Spinal cord (tissue), 10 donors: ENCODE data around the gene EPHB1. TPM values are rescaled to one million over a fixed set of nuclear protein-coding genes. Genes with fewer than 3 reads are reported as not detected.

Experiments
- DNase-seq, 6 donors: peaks; one replicate each; pipeline versions ENCODE4 v3.0.0 to v3.0.0-alpha.2; 2013 to 2015; ENCODE audit warnings: low spot score in 6 of 6, low read depth in 4 of 6
- H3K27ac ChIP-seq: one replicate; pipeline ENCODE4 v1.5.1; 2013; ENCODE audit warnings: low read depth, low read length, control low read depth
- H3K27me3 ChIP-seq: one replicate; pipeline ENCODE4 v1.6.1; 2013; ENCODE audit warnings: low read length; ENCODE audit not compliant: control insufficient read depth, insufficient read depth
- H3K36me3 ChIP-seq: one replicate; pipeline ENCODE4 v1.6.1; 2013; ENCODE audit warnings: low read length; ENCODE audit not compliant: control insufficient read depth, insufficient read depth
- H3K4me1 ChIP-seq: one replicate; pipeline ENCODE4 v1.6.1; 2013; ENCODE audit warnings: low read length; ENCODE audit not compliant: control insufficient read depth, insufficient read depth
- H3K4me3 ChIP-seq: one replicate; pipeline ENCODE4 v1.5.1; 2013; ENCODE audit warnings: low read depth, low read length, control low read depth
- H3K9me3 ChIP-seq: one replicate; pipeline ENCODE4 v1.6.1; 2013; ENCODE audit warnings: low read length; ENCODE audit not compliant: control insufficient read depth, insufficient read depth
- WGBS: methylation state at CpG from one replicate; pipeline ENCODE4 v1.1.5; 2013; ENCODE audit warnings: missing lambda C conversion rate; ENCODE audit not compliant: insufficient coverage; 5-methylcytosine and 5-hydroxymethylcytosine counted together
- polyA plus RNA-seq, 2 donors: library from polyadenylated mRNA; unstranded; fragments of 120-200 nt; gene quantifications; one replicate each; pipeline ENCODE4 v1.2.1, GENCODE V29; 2013; ENCODE audit not compliant: insufficient read length in 2 of 2
- total RNA-seq, 2 donors: library from RNA; depleted of rRNA in 1 of 2; stranded (reverse); fragments of 120-200 nt in 1 of 2; fragments of >200 nt in 1 of 2; gene quantifications; one replicate each; pipeline versions ENCODE4 v1.2.3 to v1.2.4, GENCODE V29; 2013 to 2014
- donor health status: healthy.

The EPHB1 gene
- total and polyA plus RNA-seq, 4 donors, result 10.0 to 47.6 (median 22.8) TPM

- no peaks in the 10 kb centered on the region for H3K36me3 ChIP-seq
- peak in 2 of 6 donors; percentile 71 to 78 for DNase-seq
- H3K4me3 ChIP-seq, result peak overlapping the region; percentile 67
- WGBS, result under 1% methylated on average over 50 of the region's 50 CpGs
- no peaks in the 10 kb centered on the region for H3K9me3 ChIP-seq
- peak overlapping the region; percentile 59 for H3K27ac ChIP-seq
- peaks cover 15% of the 10 kb centered on the region for H3K27me3 ChIP-seq
- H3K4me1 ChIP-seq, result peaks cover 45% of the 10 kb centered on the region
Observed at GRCh38 chr3:134795746-134796280, 753 bp downstream of the EPHB1 start.

GRCh38 chr3:134796281-134797056, 1.4 kb downstream of the EPHB1 start:
- DNase-seq, result peak in 4 of 6 donors; percentile 24 to 79 (median 60)
- WGBS, result under 1% methylated on average over 51 of the region's 61 CpGs
- Histone ChIP-seq H3K36me3 (no peaks in the 10 kb centered on the region), H3K4me3 (peak overlapping the region; percentile 67), H3K9me3 (no peaks in the 10 kb centered on the region), H3K27ac (no peak overlapping the region), H3K4me1 (peaks cover 45% of the 10 kb centered on the region), H3K27me3 (peaks cover 18% of the 10 kb centered on the region)

DNA sequence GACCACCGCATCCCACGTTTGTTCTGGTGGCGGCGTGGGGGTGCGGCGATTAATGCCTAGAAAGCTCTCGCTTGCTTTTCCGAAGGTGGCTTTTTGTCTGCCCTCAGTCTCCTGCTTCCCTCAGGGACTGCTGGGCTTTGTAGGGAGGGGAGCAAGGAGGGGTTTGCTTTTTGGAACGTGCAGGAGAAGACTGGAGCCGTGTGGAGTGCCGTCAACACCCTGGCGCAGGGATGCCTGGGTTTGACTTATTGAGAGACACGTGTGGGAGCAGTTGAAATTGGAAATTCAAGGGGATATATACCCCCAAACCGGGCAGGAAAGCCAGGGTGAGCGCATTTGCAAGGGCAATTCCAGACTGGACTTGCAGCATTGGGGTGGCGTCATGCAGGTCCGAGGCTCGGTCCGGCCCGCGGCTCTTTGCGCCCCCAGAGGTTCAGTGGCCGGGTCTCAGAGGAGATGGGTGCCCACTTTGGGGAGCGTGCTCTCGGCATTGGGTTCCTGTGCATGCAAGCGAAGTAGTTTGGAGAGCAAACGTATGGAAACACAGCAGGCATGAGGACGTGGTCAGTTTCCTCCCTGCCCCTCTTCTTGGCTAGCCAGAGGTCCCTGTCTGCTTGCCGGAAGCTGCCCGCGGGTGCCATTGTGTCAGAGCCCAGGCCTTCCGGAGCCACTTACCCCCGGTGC, 2.1 kb downstream of the EPHB1 start:
- peak overlapping the region; percentile 67 for H3K4me3 ChIP-seq
- peaks cover 18% of the 10 kb centered on the region for H3K27me3 ChIP-seq
- H3K4me1 ChIP-seq, result peaks cover 45% of the 10 kb centered on the region
- 3% methylated on average over 33 of the region's 33 CpGs for WGBS
- H3K9me3 ChIP-seq, result no peaks in the 10 kb centered on the region
- no peaks in the 10 kb centered on the region for H3K36me3 ChIP-seq
- no peak overlapping the region for H3K27ac ChIP-seq
- peak in 1 of 6 donors; percentile 59 for DNase-seq

- 16% methylated on average over 8 of the region's 13 CpGs for WGBS
- Histone ChIP-seq H3K27me3 (peaks cover 18% of the 10 kb centered on the region), H3K36me3 (no peaks in the 10 kb centered on the region), H3K4me3 (peak overlapping the region; percentile 67), H3K27ac (no peak overlapping the region), H3K4me1 (peaks cover 45% of the 10 kb centered on the region), H3K9me3 (no peaks in the 10 kb centered on the region)
- DNase-seq, result peak in 4 of 6 donors; percentile 17 to 84 (median 33)
Observed at GRCh38 chr3:134797741-134798451, 2.8 kb downstream of the EPHB1 start.

DNA sequence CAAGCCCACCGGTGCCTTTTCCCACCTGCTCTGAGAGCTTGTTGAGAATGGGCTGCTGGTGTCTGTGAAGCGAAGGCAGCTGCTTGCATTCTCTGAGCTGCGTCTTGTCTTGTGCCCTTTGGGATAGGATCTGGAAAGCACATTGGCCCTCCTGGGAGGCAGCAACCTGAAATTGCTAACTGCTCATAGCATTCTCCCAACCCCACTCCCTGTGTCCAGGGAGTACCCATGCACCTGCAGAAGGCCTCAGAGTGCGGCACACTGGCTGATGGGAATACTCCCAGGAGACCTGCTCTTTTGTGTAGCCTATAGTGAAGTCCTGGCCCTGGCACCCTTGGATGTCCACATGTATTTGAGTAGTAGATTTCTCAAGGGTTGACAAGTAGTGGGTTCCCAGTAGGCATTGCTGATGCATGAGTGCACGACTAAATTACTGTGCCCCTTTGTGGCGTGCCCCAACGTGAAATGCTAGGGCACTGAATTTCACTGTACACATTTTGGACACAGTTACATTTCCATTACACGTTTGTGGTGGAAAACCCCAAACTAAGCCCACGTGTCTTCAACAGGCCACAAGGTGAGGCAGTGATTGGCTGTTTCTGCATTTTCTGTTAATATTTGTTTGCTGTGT, 3.7 kb downstream of the EPHB1 start:
- Histone ChIP-seq H3K4me1 (peaks cover 45% of the 10 kb centered on the region), H3K27ac (no peak overlapping the region), H3K4me3 (no peak overlapping the region), H3K27me3 (peaks cover 18% of the 10 kb centered on the region), H3K36me3 (no peaks in the 10 kb centered on the region), H3K9me3 (no peaks in the 10 kb centered on the region)
- DNase-seq, result no peak
- WGBS, result 64% methylated on average over 4 of the region's 9 CpGs

DNA sequence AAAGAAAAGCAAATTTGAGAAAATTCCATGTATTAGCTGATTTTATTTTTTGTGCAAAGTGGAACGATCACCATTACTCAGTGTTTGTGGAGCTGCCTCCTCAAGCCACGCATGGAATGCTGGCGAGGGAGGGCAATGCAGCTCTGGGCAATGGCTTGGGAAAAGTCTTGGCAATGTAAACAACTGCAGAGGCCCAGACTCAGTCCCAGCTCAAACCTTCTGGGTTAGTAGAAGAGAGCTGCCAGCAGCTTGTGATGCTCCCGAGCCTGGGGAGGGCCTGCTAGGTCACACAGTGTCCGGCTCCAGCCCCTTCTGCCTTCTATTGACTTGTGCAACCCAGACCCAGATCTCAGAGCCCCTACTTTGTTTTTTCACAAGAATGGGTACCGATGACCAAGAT, 4.3 kb downstream of the EPHB1 start:
- H3K27ac ChIP-seq, result no peak overlapping the region
- peaks cover 18% of the 10 kb centered on the region for H3K27me3 ChIP-seq
- H3K9me3 ChIP-seq, result no peaks in the 10 kb centered on the region
- no peaks in the 10 kb centered on the region for H3K36me3 ChIP-seq
- 45% methylated on average over 5 of the region's 6 CpGs for WGBS
- H3K4me1 ChIP-seq, result peaks cover 45% of the 10 kb centered on the region
- H3K4me3 ChIP-seq, result no peak overlapping the region
- DNase-seq, result peak in 2 of 6 donors; percentile 43 to 56

DNA sequence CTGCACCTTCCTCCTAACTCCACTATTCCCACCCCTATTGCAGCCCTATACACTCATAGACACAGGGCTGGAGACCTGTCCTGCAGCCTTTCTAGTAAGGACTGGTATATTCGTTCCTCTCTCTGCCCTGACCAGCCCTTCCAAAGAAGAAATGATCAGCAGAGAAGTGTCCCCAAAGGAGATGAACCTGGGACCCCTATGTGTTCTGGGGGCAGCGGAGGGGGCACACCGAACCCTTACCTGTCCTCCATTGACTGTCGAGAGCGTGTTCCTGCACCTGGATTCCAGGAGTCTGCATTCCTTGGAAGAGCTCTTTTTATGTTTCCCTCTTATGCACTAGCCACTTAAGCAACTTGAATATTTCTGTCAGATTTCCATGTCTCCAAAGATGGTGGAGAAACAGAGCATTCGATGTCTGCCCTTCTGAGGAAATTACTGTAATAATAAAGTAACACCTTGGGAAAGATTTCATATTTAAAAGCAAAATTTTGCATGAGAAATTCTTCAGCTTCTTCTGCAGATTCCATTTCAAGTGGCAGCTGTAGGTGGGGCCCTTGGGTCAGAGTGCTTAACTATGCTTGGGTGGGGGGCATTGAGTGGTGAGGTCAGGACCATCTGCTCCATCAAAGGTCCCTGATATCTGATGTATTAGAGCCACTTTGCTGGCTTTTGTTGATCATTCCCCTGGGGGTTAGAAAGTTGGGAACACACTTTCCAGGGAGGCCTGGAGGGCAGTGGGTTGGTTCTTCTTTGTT, 6.3 kb downstream of the EPHB1 start:
- no peak for DNase-seq
- WGBS, result 97% methylated on average over 5 of the region's 6 CpGs
- Histone ChIP-seq H3K27me3 (peaks cover 18% of the 10 kb centered on the region), H3K4me3 (no peak overlapping the region), H3K27ac (no peak overlapping the region), H3K9me3 (no peaks in the 10 kb centered on the region), H3K4me1 (peaks cover 27% of the 10 kb centered on the region), H3K36me3 (no peaks in the 10 kb centered on the region)

- Histone ChIP-seq H3K4me3 (no peak overlapping the region), H3K27me3 (peaks cover 8% of the 10 kb centered on the region), H3K4me1 (peaks cover 15% of the 10 kb centered on the region), H3K27ac (no peak overlapping the region), H3K36me3 (no peaks in the 10 kb centered on the region), H3K9me3 (no peaks in the 10 kb centered on the region)
- 0% methylated on average over 1 of the region's 2 CpGs for WGBS
- DNase-seq, result no peak
Observed at GRCh38 chr3:134802428-134803050, 7.5 kb downstream of the EPHB1 start.
